Panc1 (cell line): ENCODE measurements around the gene BHLHE23. TPM values are rescaled to one million over a fixed set of nuclear protein-coding genes. Genes with fewer than 3 reads are reported as not detected.

Experiments used
- ATAC-seq: fragments of 200-7000 bp; cut with Tn5 transposase; 2 replicates; pipeline ENCODE4 v1.9.1; 2020; ENCODE audit warnings: mild to moderate bottlenecking, moderate library complexity
- BruUV-seq: library from RNA; stranded (reverse); fragments of 400-500 nt; replicated peaks from 2 replicates; lab custom pipeline; 2021; lab: Mats Ljungman, UMichigan
- CTCF ChIA-PET: fragments of 300-600 bp; sonication (Branson Sonifier 250); formaldehyde crosslinking; loops from one replicate; lab custom pipeline; 2022; ENCODE audit warnings: antibody characterized with exemption; lab: Charles Lee
- POLR2A ChIA-PET: fragments of 300-600 bp; sonication (Branson Sonifier 250); formaldehyde crosslinking; loops from one replicate; lab custom pipeline; 2022; ENCODE audit warnings: antibody characterized with exemption; lab: Charles Lee
- DNase-seq: peaks from one replicate; pipeline ENCODE4 v3.0.0-alpha.2; 2010; ENCODE audit warnings: low read depth, low spot score
- H3K27ac ChIP-seq: 2 replicates; pipeline ENCODE4 v1.5.1; 2011; ENCODE audit warnings: mild to moderate bottlenecking, low read length, inconsistent platforms
- H3K27me3 ChIP-seq: fragments of 200-500 bp; sonication (Bioruptor generic); 2 replicates; pipeline ENCODE4 v1.6.0; 2014; ENCODE audit warnings: low read length, inconsistent platforms; ENCODE audit not compliant: control insufficient read depth, insufficient read depth
- H3K36me3 ChIP-seq: fragments of 200-500 bp; sonication (Bioruptor generic); 2 replicates; pipeline ENCODE4 v1.5.1; 2014; ENCODE audit warnings: inconsistent platforms, mild to moderate bottlenecking, low read length, moderate library complexity; ENCODE audit not compliant: control insufficient read depth, insufficient read depth
- H3K4me1 ChIP-seq: 2 replicates; pipeline ENCODE4 v1.5.1; 2011; ENCODE audit warnings: inconsistent platforms, mild to moderate bottlenecking, low read length, moderate library complexity; ENCODE audit not compliant: control insufficient read depth, insufficient read depth
- H3K4me3 ChIP-seq, 2 experiments: 2 replicates each; pipeline ENCODE4 v1.5.1; 2011 to 2012; ENCODE audit warnings: low read depth in 2 of 2, low read length in 2 of 2, mild to moderate bottlenecking in 2 of 2, inconsistent platforms in 1 of 2, moderate library complexity in 1 of 2
- H3K9me3 ChIP-seq: fragments of 200-500 bp; sonication (Bioruptor generic); 2 replicates; pipeline ENCODE4 v1.5.1; 2014; ENCODE audit warnings: low read depth, mild to moderate bottlenecking, inconsistent platforms, low read length, moderate library complexity; ENCODE audit not compliant: control insufficient read depth, insufficient read depth
- CTCF ChIP-seq: fragments of 450-650 bp; IDR thresholded peaks from 2 replicates; pipeline ENCODE4 v1.5.1; 2017; ENCODE audit warnings: mild to moderate bottlenecking
- POLR2AphosphoS5 ChIP-seq: IDR thresholded peaks from 2 replicates; pipeline ENCODE4 v1.6.1; 2012; ENCODE audit warnings: mild to moderate bottlenecking, low read depth, low read length, moderate library complexity
- SIN3A ChIP-seq: IDR thresholded peaks from 2 replicates; pipeline ENCODE4 v1.6.1; 2012; ENCODE audit warnings: low read depth, mild to moderate bottlenecking, low read length, moderate library complexity, borderline replicate concordance; ENCODE audit not compliant: insufficient read depth
- TCF7L2 ChIP-seq: IDR thresholded peaks from 2 replicates; pipeline ENCODE4 v1.6.1; 2011; ENCODE audit warnings: mild to moderate bottlenecking, low read depth, low read length, inconsistent platforms
- in situ Hi-C: cut with HindIII; loops from 2 replicates; pipeline ENCODE4 v1.10.0; 2016; ENCODE audit warnings: low sequenced_read_pairs, low pct_unique_long_range_greater_than_20kb
- intact Hi-C: fragments of 100-400 bp; cut with micrococcal nuclease; formaldehyde crosslinking; loops from one replicate; pipeline ENCODE4 v1.10.0; 2022; ENCODE audit not compliant: unreplicated experiment
- total RNA-seq: library from RNA; stranded (reverse); gene quantifications from one replicate; pipeline ENCODE4 v1.2.1, GENCODE V29; 2021; ENCODE audit not compliant: unreplicated experiment
- TF ChIP-seq, protein P1 (sequence below), 2 experiments: IDR thresholded peaks; 2 replicates each; pipeline ENCODE4 v1.6.1; 2011 to 2012; ENCODE audit warnings: low read depth in 2 of 2, control low read depth in 1 of 2, low read length in 1 of 2, mild to moderate bottlenecking in 1 of 2, moderate library complexity in 1 of 2; ENCODE audit not compliant: insufficient read depth in 1 of 2

The BHLHE23 gene
- total RNA-seq, 1 experiment from 2014 or later: not detected

DNA sequence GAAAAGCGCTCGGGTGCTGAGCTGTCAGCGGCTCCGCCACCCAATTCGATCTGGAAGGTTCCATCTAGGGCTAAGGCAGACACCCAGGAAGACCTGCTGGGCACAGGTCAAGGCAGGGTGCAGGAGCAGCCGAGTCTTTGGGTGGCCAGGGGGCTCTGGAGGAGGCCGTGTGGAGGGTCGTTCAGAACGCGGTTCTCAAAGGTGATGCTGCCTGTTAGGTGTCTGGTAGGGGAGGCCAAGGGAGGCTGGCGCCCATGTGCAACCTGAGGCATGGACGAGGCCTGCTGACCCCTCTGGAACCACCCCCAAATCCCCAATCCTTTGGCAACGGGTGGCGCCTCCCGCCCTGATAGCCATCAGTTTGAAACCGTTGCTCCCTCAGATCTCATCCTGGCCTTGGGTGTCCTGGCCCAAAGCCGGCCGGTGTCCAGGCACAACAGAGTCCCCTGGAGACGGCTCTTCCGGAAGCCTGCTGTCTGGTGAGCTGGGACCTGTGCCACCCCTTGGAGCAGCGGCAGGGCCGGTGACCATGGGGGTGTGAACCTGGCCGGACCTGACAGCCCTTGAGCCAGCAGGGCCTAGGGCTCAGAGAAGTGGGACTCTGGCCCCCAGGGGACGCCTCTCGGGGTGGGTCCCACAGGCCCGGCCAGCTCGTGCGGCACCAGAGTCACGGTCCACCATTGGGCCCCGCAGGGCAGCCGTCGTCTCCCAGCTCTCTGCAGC, 43.7 kb downstream of the BHLHE23 start:
- ChIA-PET POLR2A (no interaction called here), CTCF (no interaction called here)
- Histone ChIP-seq H3K36me3 (no peaks in the 10 kb centered on the region), H3K4me3 (no peak overlapping the region), H3K27me3 (no peaks in the 10 kb centered on the region), H3K27ac (no peak overlapping the region), H3K4me1 (no peaks in the 10 kb centered on the region; the same call in 1 of the 2 replicates), H3K9me3 (no peaks in the 10 kb centered on the region)
- DNase-seq: no peak
- intact Hi-C loops: no loop called here
- no peak for ATAC-seq
- no TSS peak for BruUV-seq
- TF ChIP-seq POLR2AphosphoS5 (no peak), CTCF (no peak), SIN3A (no peak), TCF7L2 (no peak)
- TF ChIP-seq, protein P1, sequence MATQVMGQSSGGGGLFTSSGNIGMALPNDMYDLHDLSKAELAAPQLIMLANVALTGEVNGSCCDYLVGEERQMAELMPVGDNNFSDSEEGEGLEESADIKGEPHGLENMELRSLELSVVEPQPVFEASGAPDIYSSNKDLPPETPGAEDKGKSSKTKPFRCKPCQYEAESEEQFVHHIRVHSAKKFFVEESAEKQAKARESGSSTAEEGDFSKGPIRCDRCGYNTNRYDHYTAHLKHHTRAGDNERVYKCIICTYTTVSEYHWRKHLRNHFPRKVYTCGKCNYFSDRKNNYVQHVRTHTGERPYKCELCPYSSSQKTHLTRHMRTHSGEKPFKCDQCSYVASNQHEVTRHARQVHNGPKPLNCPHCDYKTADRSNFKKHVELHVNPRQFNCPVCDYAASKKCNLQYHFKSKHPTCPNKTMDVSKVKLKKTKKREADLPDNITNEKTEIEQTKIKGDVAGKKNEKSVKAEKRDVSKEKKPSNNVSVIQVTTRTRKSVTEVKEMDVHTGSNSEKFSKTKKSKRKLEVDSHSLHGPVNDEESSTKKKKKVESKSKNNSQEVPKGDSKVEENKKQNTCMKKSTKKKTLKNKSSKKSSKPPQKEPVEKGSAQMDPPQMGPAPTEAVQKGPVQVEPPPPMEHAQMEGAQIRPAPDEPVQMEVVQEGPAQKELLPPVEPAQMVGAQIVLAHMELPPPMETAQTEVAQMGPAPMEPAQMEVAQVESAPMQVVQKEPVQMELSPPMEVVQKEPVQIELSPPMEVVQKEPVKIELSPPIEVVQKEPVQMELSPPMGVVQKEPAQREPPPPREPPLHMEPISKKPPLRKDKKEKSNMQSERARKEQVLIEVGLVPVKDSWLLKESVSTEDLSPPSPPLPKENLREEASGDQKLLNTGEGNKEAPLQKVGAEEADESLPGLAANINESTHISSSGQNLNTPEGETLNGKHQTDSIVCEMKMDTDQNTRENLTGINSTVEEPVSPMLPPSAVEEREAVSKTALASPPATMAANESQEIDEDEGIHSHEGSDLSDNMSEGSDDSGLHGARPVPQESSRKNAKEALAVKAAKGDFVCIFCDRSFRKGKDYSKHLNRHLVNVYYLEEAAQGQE (IDR thresholded peaks at IDR 0.05; ENCODE audit: insufficient read depth in 1 of 2, low read depth in 2 of 2, low read length in 1 of 2): no peak
- in situ Hi-C loops: no loop called here

GRCh38 chr20:62962221-62962879, 44.4 kb downstream of the BHLHE23 start:
- TF ChIP-seq, protein P1 (IDR thresholded peaks at IDR 0.05; ENCODE audit: insufficient read depth in 1 of 2, low read depth in 2 of 2, low read length in 1 of 2): no peak
- TF ChIP-seq TCF7L2 (no peak), SIN3A (no peak), CTCF (no peak), POLR2AphosphoS5 (no peak)
- Histone ChIP-seq H3K9me3 (no peaks in the 10 kb centered on the region), H3K27ac (no peak overlapping the region), H3K27me3 (no peaks in the 10 kb centered on the region), H3K4me3 (no peak overlapping the region), H3K4me1 (no peaks in the 10 kb centered on the region; the same call in 1 of the 2 replicates), H3K36me3 (no peaks in the 10 kb centered on the region)
- DNase-seq (no peak), ATAC-seq (no peak)
- BruUV-seq: no TSS peak
- POLR2A ChIA-PET: no interaction called here
- CTCF ChIA-PET: no interaction called here
- intact Hi-C loops (no loop called here), in situ Hi-C loops (no loop called here)
